ENCODE results near the gene MEN1.

Gene MEN1

GRCh38 chr11:64765851-64766665 lies 44.3 kb downstream of the MEN1 start:
- in situ Hi-C loops (cut with MboI; ENCODE audit: low sequenced_read_pairs), result no loop called here

- in situ Hi-C loops (cut with MboI; ENCODE audit: low sequenced_read_pairs), result no loop called here
Observed at GRCh38 chr11:64765291-64765850, 45.0 kb downstream of the MEN1 start.

GRCh38 chr11:64764753-64765152 lies 45.6 kb downstream of the MEN1 start:
- in situ Hi-C loops (cut with MboI; ENCODE audit: low sequenced_read_pairs), result no loop called here

GRCh38 chr11:64764040-64764611 lies 46.2 kb downstream of the MEN1 start:
- in situ Hi-C loops (cut with MboI; ENCODE audit: low sequenced_read_pairs), result no loop called here

GRCh38 chr11:64763526-64764039 lies 46.8 kb downstream of the MEN1 start:
- in situ Hi-C loops (cut with MboI; ENCODE audit: low sequenced_read_pairs), result no loop called here

GRCh38 chr11:64762674-64763525 lies 47.5 kb downstream of the MEN1 start:
- in situ Hi-C loops (cut with MboI; ENCODE audit: low sequenced_read_pairs), result no loop called here

GRCh38 chr11:64762277-64762673 lies 48.1 kb downstream of the MEN1 start:
- in situ Hi-C loops (cut with MboI; ENCODE audit: low sequenced_read_pairs), result no loop called here

GRCh38 chr11:64760759-64761420 lies 49.5 kb downstream of the MEN1 start:
- in situ Hi-C loops (cut with MboI; ENCODE audit: low sequenced_read_pairs), result no loop called here

- in situ Hi-C loops (cut with MboI; ENCODE audit: low sequenced_read_pairs), result no loop called here
Observed at GRCh38 chr11:64759722-64760719, 50.3 kb downstream of the MEN1 start, which contains the start of gene PYGM. TSS of gene PYGM (minus strand) at chr11:64759974. CDS start at chr11:64759898, 76 bp downstream.

- in situ Hi-C loops (cut with MboI; ENCODE audit: low sequenced_read_pairs), result no loop called here
Observed at GRCh38 chr11:64759131-64759721, 51.1 kb downstream of the MEN1 start.

- in situ Hi-C loops (cut with MboI; ENCODE audit: low sequenced_read_pairs), result no loop called here
Observed at GRCh38 chr11:64758330-64759079, 51.8 kb downstream of the MEN1 start.

GRCh38 chr11:64757549-64758329 lies 52.6 kb downstream of the MEN1 start:
- in situ Hi-C loops (cut with MboI; ENCODE audit: low sequenced_read_pairs), result no loop called here

- in situ Hi-C loops (cut with MboI; ENCODE audit: low sequenced_read_pairs), result no loop called here
Observed at GRCh38 chr11:64755681-64756361, 54.5 kb downstream of the MEN1 start.

- in situ Hi-C loops (cut with MboI; ENCODE audit: low sequenced_read_pairs), result no loop called here
Observed at GRCh38 chr11:64754919-64755662, 55.3 kb downstream of the MEN1 start.

GRCh38 chr11:64754124-64754918 lies 56.0 kb downstream of the MEN1 start:
- in situ Hi-C loops (cut with MboI; ENCODE audit: low sequenced_read_pairs), result no loop called here

Measured in HL-60/S4 treated with phorbol 12-myristate 13-acetate at 8.2 ng/mL for 4 days and 3 days (cell line).